NCI-H345 (cell line): ENCODE measurements around the gene PLD2.
"Not testable (repeated sequence)": the region's sequence is repeated elsewhere in the genome, so short reads cannot be mapped to it uniquely, and the experiment has no call there.

ENCODE experiments used
- DNase-seq: peaks from one replicate; lab custom pipeline; 2025; lab: John Stamatoyannopoulos, UW

PLD2 gene

GRCh38 chr17:4858068-4858881 is 51.3 kb downstream of the PLD2 start:
- DNase-seq = no peak

GRCh38 chr17:4858882-4859260 is 51.9 kb downstream of the PLD2 start:
- DNase-seq = no peak

GRCh38 chr17:4859816-4860625 is 53.1 kb downstream of the PLD2 start:
- DNase-seq = no peak

GRCh38 chr17:4860651-4861050 is 53.7 kb downstream of the PLD2 start:
- DNase-seq = no peak

- no peak for DNase-seq
These were observed 54.1 kb downstream of the PLD2 start for GRCh38 chr17:4861052-4861451.

GRCh38 chr17:4862720-4863119 is 55.8 kb downstream of the PLD2 start:
- no peak for DNase-seq

GRCh38 chr17:4863321-4863720 is 56.4 kb downstream of the PLD2 start:
- DNase-seq = no peak

GRCh38 chr17:4867535-4867934 is 60.6 kb downstream of the PLD2 start:
- DNase-seq = not testable (repeated sequence)

- DNase-seq = not testable (repeated sequence)
These were observed 62.4 kb downstream of the PLD2 start for GRCh38 chr17:4869058-4869998.

- no peak for DNase-seq
These were observed 63.9 kb downstream of the PLD2 start for GRCh38 chr17:4870855-4871254.

- no peak for DNase-seq
These were observed 65.8 kb downstream of the PLD2 start for GRCh38 chr17:4872786-4873185.
